Suprapubic skin (tissue), 3 donors: ENCODE results near the gene TNFRSF19.

Experiments
- CTCF ChIP-seq, 2 donors: fragments of 200-600 bp in 1 of 2; fragments of 450-650 bp in 1 of 2; sonication (generic) in 1 of 2; IDR thresholded peaks; one replicate each; pipeline ENCODE4 v1.5.1; 2016 to 2019; ENCODE audit warnings: antibody characterized with exemption in 2 of 2, mild to moderate bottlenecking in 1 of 2, moderate library complexity in 1 of 2
- POLR2A ChIP-seq, 2 donors: fragments of 450-650 bp; IDR thresholded peaks; one replicate each; pipeline ENCODE4 v1.6.1; 2017; ENCODE audit warnings: antibody characterized with exemption in 2 of 2, mild to moderate bottlenecking in 2 of 2, moderate library complexity in 2 of 2

- TF ChIP-seq POLR2A (IDR thresholded peaks at IDR 0.05) (no peak), CTCF (IDR thresholded peaks at IDR 0.05) (no peak)
These were observed 141.1 kb downstream of the TNFRSF19 start for GRCh38 chr13:23711355-23711754.
